Cortex of kidney (tissue), 1 donor: ENCODE measurements around the gene RNLS.

Source experiments
- DNase-seq: peaks from one replicate; lab custom pipeline; 2025; lab: John Stamatoyannopoulos, UW

The RNLS gene

DNA sequence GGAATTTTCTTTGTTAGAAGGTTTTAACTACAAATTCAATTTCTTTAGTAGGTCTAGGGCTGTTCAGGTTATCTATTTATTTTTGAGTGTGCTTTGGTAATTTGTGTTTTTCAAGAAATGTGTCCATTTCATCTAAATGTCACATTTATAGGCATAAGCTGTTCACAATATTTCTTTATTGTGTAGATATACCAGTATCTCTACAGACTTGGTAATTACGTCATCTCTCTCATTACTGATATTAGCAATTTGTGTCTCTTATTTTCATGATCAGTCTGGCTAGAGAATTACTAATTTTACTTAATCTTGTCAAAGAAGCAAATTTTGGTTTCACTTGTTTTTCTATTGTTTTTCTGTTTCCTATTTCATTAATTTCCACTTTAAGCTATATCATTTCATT lies 152.0 kb downstream of the RNLS start:
- no peak for DNase-seq

DNA sequence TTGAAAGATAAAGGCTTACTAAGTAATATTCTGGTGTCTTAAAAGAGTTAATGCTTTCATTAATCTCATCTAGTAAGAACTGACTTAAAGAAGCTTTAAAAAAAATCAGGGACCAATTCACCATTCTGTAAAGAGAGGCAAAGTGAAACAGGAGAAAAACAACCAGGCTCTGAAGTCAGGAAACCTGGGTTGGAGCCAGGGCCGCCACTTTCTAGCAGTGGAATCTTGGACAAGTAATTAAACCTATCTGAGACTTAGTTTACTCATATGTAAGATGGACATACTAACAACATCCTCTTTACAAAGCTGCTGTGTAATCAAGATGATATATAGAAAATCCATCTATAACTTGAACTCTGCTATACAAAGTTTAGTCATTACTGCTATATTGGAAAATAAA lies 154.1 kb downstream of the RNLS start:
- no peak for DNase-seq

DNA sequence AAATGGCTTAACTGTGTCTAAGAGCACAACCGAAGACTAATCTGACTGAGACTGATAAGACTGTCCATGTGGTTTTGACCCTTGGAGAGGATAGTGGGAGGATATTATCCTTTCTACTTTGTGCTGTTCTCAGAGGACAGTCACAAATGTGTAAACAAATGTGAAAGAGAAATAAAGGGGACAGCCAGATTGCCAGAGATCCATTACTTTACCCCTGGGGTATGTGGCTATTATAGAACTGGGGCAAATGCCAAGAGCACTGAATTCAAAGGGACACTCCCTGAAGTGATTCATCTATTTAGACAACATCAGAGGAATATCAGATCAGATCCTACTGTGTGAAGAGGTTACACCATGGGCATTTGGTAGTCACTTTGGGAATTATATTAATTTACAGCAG lies 154.7 kb downstream of the RNLS start:
- DNase-seq, result no peak

DNA sequence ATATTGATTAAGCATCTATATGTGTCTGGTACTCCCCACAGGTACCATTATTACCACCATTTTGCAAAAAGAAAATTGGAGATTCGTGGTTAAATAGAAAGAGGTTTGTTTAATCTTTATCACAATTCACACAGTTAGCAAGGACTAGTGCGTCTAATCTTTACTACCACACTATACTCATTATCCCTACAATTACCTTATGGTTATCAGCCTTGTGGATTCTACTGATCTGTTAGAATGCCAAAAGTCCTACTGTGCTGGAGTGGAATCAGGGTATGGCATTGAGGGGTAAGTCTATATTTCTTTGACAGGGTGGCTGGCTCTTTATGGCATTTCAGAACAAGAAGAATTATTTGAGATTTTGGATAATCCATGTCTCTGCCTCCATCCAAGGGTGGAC lies 156.1 kb downstream of the RNLS start:
- no peak for DNase-seq

GRCh38 chr10:88424881-88425280 lies 158.2 kb downstream of the RNLS start:
- DNase-seq, result no peak

DNA sequence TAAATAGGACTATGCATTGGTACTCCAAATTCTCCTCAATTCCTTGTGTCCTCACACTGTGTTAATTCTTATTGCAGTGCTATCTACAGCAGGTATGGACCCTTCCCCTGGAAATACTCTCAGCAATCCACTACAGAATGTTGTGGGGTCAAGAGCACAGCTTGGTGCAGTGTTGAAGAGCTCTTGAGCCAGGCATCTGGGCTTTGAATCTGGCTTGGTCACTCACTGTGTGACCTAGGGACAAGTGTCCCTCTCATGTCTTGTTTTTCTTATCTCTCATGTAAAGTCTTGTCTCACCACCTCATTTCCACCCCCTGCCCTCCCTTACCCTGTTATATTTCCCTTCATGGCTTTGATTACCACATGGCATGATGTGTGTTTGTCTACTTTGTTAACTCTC lies 159.4 kb downstream of the RNLS start:
- no peak for DNase-seq

DNA sequence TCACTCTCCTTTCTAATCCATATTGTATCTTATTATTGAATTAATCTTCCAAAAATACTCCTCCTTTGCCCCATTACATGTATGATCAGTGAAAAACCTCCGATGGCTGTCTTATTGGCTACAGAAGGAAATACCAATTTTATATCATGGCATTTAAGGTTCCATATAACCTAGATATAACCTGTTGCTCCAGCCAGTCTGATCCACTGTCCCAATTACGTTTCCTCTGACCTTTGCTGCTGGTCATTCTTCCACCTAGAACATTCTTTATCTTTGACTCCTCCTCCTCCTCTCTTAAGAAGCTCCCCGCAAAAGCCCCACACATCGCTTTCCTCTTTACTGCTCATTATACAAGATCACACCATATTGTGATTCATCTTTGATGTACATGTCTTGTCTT lies 161.5 kb downstream of the RNLS start:
- no peak for DNase-seq

- DNase-seq, result no peak
Observed at GRCh38 chr10:88418871-88419270, 164.2 kb downstream of the RNLS start.

DNA sequence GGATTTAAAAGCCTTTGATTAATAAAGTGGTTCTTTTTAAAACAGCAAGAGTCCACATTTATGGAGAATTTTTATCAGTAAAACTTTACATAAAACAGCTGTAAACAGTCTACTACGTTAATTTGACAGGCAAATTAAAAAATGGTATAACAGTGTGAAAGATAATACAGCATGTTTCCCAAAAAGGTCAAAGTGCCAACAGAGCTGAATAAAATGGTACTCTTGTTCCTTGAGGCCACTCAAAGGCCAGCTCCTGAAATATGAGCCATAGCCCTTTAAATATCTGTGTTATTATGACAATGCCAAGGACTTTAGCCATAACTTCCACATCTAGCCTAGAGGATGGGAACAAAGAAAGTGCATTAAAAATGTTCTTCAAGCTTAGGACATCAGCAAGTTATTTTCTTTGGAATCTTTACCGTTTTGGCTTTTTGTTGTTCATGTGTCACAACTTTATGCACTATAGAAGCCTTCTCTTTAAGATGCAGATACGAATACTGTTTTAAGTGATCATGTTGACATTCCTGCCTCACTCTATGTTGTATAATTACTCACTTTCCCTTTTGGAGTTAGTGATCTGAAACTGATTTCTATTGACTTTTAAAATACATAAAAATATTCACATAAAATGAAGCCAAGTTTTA lies 165.6 kb downstream of the RNLS start:
- no peak for DNase-seq

- DNase-seq, result no peak
Observed at GRCh38 chr10:88416801-88417200, 166.3 kb downstream of the RNLS start.

DNA sequence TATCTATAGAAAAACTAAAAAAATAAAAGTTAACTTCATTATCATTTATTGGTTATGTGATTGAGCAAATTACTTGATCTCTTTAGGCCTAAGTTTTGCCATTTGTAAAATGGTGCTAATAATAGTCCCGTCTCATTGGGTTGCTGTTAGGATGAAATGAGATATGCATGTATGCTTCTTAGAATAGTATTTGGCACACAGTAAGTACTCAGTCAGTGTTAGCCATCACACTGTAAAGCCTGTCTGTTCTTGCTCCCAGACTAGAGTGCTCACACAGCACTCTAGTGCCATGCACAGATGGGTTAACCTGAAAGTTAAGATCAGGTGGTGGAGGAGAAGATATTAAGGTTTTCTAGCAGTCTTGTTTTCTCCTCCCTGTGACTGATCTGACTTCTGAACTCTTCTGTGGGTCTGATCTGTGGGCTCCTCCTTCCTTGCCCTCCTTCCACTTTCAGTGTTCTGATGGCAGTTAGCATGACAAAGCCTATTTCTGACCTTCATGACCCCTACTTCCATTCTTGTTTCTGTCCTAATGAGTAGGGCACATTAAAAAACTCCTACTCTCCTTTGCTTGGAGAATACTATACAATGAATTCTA lies 167.5 kb downstream of the RNLS start:
- no peak for DNase-seq

- no peak for DNase-seq
Observed at GRCh38 chr10:88413412-88413811, 169.7 kb downstream of the RNLS start.

- DNase-seq, result no peak
Observed at GRCh38 chr10:88411772-88412349, 171.3 kb downstream of the RNLS start.

DNA sequence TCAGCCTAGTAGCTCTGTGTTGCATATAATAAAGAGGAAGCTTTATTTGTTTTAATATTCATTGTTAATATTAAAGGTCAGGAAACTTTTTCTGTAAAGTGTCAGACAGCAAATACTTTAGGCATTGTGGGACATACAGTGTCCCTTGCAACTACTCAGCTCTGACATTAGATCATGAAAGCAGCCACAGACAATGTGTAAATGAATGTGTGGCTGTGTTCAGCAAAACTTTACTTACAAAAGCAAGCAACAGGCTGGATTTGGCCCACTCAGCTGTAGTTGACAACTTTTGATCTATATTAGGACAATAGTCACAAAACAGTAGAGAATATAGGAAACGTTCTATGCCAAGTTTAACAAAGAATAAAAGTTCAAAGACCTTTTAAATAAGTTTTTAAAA lies 173.3 kb downstream of the RNLS start:
- DNase-seq, result no peak

DNA sequence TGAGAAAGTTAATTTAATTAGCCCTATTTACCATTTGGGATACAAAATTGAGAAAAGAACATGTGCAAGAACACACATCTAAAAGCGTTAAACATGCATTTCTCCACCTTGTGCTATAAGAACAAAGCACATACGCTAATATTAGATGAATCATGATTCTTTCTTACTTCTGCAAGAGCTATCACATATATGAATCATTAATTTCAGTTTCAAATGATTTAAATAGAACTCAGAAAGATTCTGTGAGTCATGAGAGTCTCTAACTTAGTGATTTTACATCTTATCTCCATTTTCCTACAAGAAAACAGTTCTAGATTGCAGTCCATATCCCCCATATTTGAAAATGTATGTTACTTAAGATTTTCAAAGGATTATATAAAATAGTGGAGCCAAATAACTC lies 173.9 kb downstream of the RNLS start:
- no peak for DNase-seq

DNA sequence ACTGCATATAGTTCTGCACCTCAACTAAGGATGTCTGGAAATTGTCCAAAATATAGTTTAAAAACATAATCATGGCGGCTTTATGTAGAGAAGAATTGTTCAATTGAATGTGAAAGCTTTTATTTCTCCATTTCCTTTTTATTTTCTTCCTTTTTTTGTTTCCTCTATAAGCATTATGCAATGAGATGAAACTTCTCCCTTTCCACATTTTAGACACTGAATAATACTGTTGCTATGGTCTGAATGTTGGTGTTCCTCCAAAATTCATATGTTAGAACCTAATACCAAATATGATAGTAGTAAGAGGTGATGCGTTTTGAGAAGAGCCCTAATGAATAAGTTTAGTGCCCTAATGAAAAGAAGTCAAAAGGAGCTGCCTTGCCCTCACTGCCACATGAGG lies 175.0 kb downstream of the RNLS start:
- DNase-seq, result no peak

DNA sequence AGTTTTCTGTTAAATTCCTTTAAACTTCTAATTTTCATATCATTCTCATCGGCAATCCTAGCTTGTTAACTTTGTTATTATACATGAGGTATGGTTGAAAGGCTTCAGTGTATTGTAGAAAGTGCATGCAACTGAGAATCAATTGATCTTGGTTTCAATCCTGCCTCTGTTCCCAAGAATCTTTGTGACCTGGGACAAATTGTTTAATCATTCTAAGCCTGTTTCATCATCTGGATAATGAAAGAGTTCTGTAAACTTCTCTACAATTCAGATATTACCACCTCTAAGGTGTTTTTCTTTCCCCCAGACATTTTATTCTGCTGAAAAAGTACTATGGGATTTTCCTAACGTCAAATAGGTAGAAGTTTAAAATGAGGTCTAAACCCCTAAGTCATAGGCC lies 179.0 kb downstream of the RNLS start:
- DNase-seq, result no peak

- DNase-seq, result no peak
Observed at GRCh38 chr10:88401671-88402347, 181.3 kb downstream of the RNLS start.

DNA sequence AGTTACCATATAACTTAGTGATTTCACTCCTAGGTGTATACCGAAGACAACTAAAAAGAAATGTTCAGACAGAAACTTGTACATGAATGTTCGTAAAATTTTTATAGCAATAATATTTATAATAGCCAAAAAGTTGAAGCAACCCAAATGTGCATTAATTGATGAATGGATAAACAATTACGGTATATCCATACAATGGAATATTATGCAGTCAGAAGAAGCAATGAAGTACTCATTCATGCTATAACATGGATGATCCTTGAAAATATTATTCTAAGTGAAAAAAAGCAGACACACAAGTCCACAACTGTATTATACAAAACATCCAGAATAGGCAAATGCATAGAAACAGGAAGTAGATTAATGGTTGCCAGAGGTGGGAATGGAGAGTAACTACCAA lies 183.9 kb downstream of the RNLS start:
- no peak for DNase-seq

- DNase-seq, result no peak
Observed at GRCh38 chr10:88395677-88396076, 187.4 kb downstream of the RNLS start.

GRCh38 chr10:88392222-88392621 lies 190.9 kb downstream of the RNLS start:
- no peak for DNase-seq

DNA sequence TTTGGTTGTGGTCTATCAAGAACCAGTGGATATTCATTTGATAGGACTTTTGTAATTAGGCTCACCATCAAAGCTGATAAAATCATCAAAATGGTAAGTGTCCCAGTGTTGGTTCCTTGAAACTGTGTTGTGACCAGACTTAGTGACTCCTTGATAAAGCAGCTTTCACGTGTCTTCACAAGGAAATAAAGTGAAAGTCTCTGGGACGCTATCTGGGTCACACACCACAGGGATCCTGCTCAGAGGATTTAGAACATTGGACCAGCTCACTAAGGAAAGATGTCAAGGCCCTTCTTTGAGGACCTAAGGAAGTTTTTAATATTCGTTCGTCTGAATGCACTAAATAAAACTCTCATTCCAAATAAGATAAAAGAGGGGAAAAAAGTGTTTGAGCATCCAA lies 193.1 kb downstream of the RNLS start:
- no peak for DNase-seq

GRCh38 chr10:88389456-88389855 lies 193.7 kb downstream of the RNLS start:
- no peak for DNase-seq
